Measurements from ENCODE around the gene DLG2. TPM values are rescaled to one million over a fixed set of nuclear protein-coding genes. Genes with fewer than 3 reads are reported as not detected.

Gene DLG2
- total and polyA plus RNA-seq, 2 of the 4 experiments (the other 2 are of a cell fraction): 0.31 to 0.36 TPM

- Histone ChIP-seq H4K8ac (ENCODE audit: low read depth in 2 of 2, low read length in 2 of 2) (no peak overlapping the region), H2BK15ac (ENCODE audit: low read depth, low read length) (no peak overlapping the region), H3K14ac (replicated peaks; ENCODE audit: low read depth, low read length) (no peak overlapping the region), H4K5ac (ENCODE audit: low read depth, low read length) (no peak overlapping the region), H3K9me3 (ENCODE audit: control insufficient read depth, insufficient read depth, low read length) (no peaks in the 10 kb centered on the region), H3K23ac (ENCODE audit: low read depth, low read length) (no peak overlapping the region), H2BK20ac (ENCODE audit: low read depth, low read length) (no peak overlapping the region), H3K27me3 (ENCODE audit: control insufficient read depth, insufficient read depth, low read length) (no peaks in the 10 kb centered on the region), H3K4me3 (ENCODE audit: insufficient read depth, low read depth, low read length) (no peak overlapping the region), H3K27ac (ENCODE audit: insufficient read depth, low read length) (no peak overlapping the region), H4K91ac (ENCODE audit: insufficient read depth, low read depth, low read length) (no peak overlapping the region), H3K36me3 (ENCODE audit: control insufficient read depth, insufficient read depth, low read length) (no peaks in the 10 kb centered on the region), H2AK5ac (ENCODE audit: low read depth, low read length) (no peak overlapping the region), H4K20me1 (ENCODE audit: insufficient read depth, low read length) (no peaks in the 10 kb centered on the region), H3K9ac (ENCODE audit: low read depth, low read length) (no peak overlapping the region), H2BK5ac (ENCODE audit: low read depth, low read length, poor library complexity, severe bottlenecking) (no peak overlapping the region), H2AK9ac (replicated peaks; ENCODE audit: low read depth, low read length, poor library complexity) (no peak overlapping the region), H3K9me1 (ENCODE audit: insufficient read depth, low read length) (no peaks in the 10 kb centered on the region), H3K79me1 (ENCODE audit: low read depth in 1 of 2, low read length in 2 of 2) (no peaks in the 10 kb centered on the region), H2AFZ (replicated peaks; ENCODE audit: low read length, poor library complexity) (no peak overlapping the region), H3K4me2 (ENCODE audit: low read depth, low read length) (no peak overlapping the region), H3K56ac (ENCODE audit: extremely low read depth, insufficient read depth, low read length) (no peak overlapping the region), H2BK120ac (ENCODE audit: low read depth, low read length) (no peak overlapping the region), H3K4ac (ENCODE audit: low read depth, low read length) (no peak overlapping the region), H3K4me1 (ENCODE audit: control insufficient read depth, insufficient read depth, low read length) (no peaks in the 10 kb centered on the region), H3K18ac (ENCODE audit: low read depth, low read length) (no peak overlapping the region)
- in situ Hi-C loops (cut with MboI; ENCODE audit: low sequenced_read_pairs) (no loop called here), intact Hi-C loops (cut with micrococcal nuclease) (no loop called here), dilution Hi-C loops (cut with HindIII; ENCODE audit: low sequenced_read_pairs, unreplicated experiment) (no loop called here)
- no peak for ATAC-seq (ENCODE audit: low read depth)
- 0% methylated on average over 1 of the region's 2 CpGs; no CpG with 5 or more reads in 1 of the 2 experiments for whole genome bisulfite sequencing, 2 experiments (ENCODE audit: extremely low coverage in 2 of 2, insufficient read length in 1 of 2)
- DNase-seq: no peak
- POLR2A ChIA-PET (ENCODE audit: unreplicated experiment): no interaction called here
- CTCF ChIA-PET: no interaction called here
- BruUV-seq (replicated peaks): no TSS peak
- no peak for TF ChIP-seq RFX5 (IDR thresholded peaks at IDR 0.05; ENCODE audit: low read depth, low read length)
- TF ChIP-seq RCOR1 (IDR thresholded peaks at IDR 0.05; ENCODE audit: insufficient replicate concordance, low read length): no peak
- no peak for TF ChIP-seq MXI1 (IDR thresholded peaks at IDR 0.05; ENCODE audit: borderline replicate concordance, low read depth, low read length)
- TF ChIP-seq, protein P1, sequence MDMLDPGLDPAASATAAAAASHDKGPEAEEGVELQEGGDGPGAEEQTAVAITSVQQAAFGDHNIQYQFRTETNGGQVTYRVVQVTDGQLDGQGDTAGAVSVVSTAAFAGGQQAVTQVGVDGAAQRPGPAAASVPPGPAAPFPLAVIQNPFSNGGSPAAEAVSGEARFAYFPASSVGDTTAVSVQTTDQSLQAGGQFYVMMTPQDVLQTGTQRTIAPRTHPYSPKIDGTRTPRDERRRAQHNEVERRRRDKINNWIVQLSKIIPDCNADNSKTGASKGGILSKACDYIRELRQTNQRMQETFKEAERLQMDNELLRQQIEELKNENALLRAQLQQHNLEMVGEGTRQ (IDR thresholded peaks at IDR 0.05; ENCODE audit: low read depth, low read length): no peak
- no peak for TF ChIP-seq SMC3 (IDR thresholded peaks at IDR 0.05; ENCODE audit: low read depth, low read length)
- TF ChIP-seq BHLHE40 (IDR thresholded peaks at IDR 0.05; ENCODE audit: low read depth, low read length): no peak
- TF ChIP-seq, protein P2, sequence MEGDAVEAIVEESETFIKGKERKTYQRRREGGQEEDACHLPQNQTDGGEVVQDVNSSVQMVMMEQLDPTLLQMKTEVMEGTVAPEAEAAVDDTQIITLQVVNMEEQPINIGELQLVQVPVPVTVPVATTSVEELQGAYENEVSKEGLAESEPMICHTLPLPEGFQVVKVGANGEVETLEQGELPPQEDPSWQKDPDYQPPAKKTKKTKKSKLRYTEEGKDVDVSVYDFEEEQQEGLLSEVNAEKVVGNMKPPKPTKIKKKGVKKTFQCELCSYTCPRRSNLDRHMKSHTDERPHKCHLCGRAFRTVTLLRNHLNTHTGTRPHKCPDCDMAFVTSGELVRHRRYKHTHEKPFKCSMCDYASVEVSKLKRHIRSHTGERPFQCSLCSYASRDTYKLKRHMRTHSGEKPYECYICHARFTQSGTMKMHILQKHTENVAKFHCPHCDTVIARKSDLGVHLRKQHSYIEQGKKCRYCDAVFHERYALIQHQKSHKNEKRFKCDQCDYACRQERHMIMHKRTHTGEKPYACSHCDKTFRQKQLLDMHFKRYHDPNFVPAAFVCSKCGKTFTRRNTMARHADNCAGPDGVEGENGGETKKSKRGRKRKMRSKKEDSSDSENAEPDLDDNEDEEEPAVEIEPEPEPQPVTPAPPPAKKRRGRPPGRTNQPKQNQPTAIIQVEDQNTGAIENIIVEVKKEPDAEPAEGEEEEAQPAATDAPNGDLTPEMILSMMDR (conservative IDR thresholded peaks at IDR 0.05; ENCODE audit: low read depth, low read length): no peak
- TF ChIP-seq FOS (IDR thresholded peaks at IDR 0.05; ENCODE audit: low read depth, low read length): no peak
- TF ChIP-seq CEBPB (IDR thresholded peaks at IDR 0.05; ENCODE audit: low read depth, low read length): no peak
These were observed 992.8 kb downstream of the DLG2 start for GRCh38 chr11:84634309-84634708.

Data from IMR-90 (cell line).